ENCODE results near the gene ANKRD44.
A peak's percentile ranks its signal among the peaks of the same experiment; 100 is the strongest.

- TF ChIP-seq PBX3 (IDR thresholded peaks at IDR 0.05) (no peak), POLR2AphosphoS2 (conservative IDR thresholded peaks at IDR 0.05; ENCODE audit: low read length) (no peak), CTCF (IDR thresholded peaks at IDR 0.05) (no peak), EP300 (IDR thresholded peaks at IDR 0.05) (no peak), HDAC2 (IDR thresholded peaks at IDR 0.05) (no peak), E2F6 (IDR thresholded peaks at IDR 0.05; ENCODE audit: borderline replicate concordance, low read depth) (no peak), RNF2 (IDR thresholded peaks at IDR 0.05; ENCODE audit: borderline replicate concordance, low read depth) (no peak), POLR2A (IDR thresholded peaks at IDR 0.05; ENCODE audit: low read length) (no peak), NFE2L2 (conservative IDR thresholded peaks at IDR 0.05; ENCODE audit: low read length) (no peak), BHLHE40 (IDR thresholded peaks at IDR 0.05; ENCODE audit: low read depth, low read length) (no peak), SMC3 (IDR thresholded peaks at IDR 0.05) (no peak), MAFK (IDR thresholded peaks at IDR 0.05; ENCODE audit: partially characterized antibody) (peak; percentile 60)
Measured at GRCh38 chr2:196993617-196994016, 317.0 kb downstream of the ANKRD44 start.

Measured in A549 (cell line).